Measurements from ENCODE around the gene ZNF385C. TPM values are rescaled to one million over a fixed set of nuclear protein-coding genes. Genes with fewer than 3 reads are reported as not detected.

ZNF385C gene
- total RNA-seq, 1 experiment from 2014 or later, result 1.1 TPM

DNA sequence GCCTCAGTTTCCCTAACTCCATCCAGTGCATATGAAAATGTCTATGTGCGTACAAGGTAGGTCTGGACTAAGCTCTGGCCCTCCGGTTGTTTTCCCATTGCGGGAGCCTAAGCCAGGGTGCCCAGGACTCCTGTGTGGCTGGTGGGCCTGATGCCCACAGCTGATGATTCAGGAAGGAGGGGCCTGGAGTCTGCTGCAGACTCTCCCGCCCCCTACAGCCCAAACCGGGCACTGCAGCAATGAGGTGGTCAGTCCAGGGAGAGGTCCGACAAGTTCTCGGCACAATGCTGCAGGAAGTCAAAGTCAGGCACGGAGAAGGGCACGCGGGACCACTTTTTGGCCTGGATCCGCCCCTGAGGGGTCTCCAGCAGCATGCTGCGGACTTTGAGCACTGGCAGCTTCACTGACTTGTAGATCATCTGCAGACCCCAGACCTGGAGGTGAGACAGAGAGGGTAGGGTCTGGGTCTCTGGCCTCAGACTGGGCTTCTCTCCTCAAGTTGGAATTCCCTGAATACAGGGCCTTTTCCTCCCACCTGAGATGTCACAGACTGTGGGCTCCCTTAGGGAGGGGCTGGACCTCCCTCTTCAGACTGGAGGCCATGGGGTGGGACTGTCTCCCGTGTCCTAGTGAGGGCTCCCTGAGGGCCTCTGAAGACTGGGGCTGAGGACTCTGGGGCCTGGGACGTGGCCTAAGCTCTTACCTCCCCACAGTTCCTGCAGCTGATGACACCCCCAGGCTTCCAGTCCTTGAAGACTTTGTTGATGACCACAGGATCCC, 3.4 kb upstream of the ZNF385C start (continued):
- TF ChIP-seq, protein P1, sequence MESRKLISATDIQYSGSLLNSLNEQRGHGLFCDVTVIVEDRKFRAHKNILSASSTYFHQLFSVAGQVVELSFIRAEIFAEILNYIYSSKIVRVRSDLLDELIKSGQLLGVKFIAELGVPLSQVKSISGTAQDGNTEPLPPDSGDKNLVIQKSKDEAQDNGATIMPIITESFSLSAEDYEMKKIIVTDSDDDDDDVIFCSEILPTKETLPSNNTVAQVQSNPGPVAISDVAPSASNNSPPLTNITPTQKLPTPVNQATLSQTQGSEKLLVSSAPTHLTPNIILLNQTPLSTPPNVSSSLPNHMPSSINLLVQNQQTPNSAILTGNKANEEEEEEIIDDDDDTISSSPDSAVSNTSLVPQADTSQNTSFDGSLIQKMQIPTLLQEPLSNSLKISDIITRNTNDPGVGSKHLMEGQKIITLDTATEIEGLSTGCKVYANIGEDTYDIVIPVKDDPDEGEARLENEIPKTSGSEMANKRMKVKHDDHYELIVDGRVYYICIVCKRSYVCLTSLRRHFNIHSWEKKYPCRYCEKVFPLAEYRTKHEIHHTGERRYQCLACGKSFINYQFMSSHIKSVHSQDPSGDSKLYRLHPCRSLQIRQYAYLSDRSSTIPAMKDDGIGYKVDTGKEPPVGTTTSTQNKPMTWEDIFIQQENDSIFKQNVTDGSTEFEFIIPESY (IDR thresholded peaks at IDR 0.05; ENCODE audit: extremely low read depth, insufficient replicate concordance, low read length), result no peak
- no peak for TF ChIP-seq YY1 (IDR thresholded peaks at IDR 0.05; ENCODE audit: extremely low read depth, insufficient replicate concordance, low read depth, low read length)
- no peak for TF ChIP-seq CBX3 (IDR thresholded peaks at IDR 0.05; ENCODE audit: low read depth)
- no peak for TF ChIP-seq SIN3A (IDR thresholded peaks at IDR 0.05; ENCODE audit: low read depth)
- TF ChIP-seq RAD21 (IDR thresholded peaks at IDR 0.05; ENCODE audit: low read depth), result peak; percentile 94
- TF ChIP-seq ZFX (IDR thresholded peaks at IDR 0.05), result no peak
- TF ChIP-seq CEBPB (IDR thresholded peaks at IDR 0.05; ENCODE audit: low read depth), result no peak
- no peak for TF ChIP-seq JUND (IDR thresholded peaks at IDR 0.05)
- no peak for TF ChIP-seq SRF (IDR thresholded peaks at IDR 0.05; ENCODE audit: low read depth)
- no peak for TF ChIP-seq EZH2 (IDR thresholded peaks at IDR 0.05)
- no peak for TF ChIP-seq POLR2AphosphoS5 (IDR thresholded peaks at IDR 0.05; ENCODE audit: low read depth, low read length)

DNA sequence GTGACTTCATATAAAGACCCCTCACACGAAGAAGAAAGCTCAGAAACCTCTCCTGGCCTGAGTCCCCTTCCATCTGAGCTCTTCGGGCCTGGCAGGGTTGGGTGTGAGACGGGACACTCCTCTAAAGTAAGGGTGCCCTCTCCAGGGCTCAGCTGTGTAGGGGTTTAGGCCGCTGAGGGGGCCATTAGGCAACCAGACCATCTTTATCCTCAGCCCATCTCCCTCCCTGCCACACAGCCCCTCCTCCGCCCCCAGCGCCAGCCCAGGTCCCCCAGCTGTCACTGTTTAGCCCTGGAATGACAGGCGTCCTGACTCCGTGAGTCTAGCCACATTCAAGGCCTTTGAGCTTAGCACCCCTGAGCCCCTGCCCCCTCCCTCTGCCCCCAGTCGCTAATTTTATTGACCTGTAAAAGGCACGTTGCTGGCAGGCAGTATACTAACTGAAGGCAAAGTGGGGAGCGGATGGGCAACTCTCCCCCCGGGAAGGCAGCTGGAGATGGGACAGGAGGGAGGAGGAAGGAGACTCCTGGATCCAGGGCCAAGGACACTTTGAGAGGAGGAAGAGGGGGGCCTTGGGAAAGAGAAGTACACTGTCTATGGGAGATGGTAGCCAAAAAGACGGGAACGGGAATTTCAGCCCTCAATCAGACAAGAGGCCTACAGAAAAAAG, 592 bp upstream of the ZNF385C start:
- RAD21 ChIA-PET (ENCODE audit: low non-redundant PET in 1 of 2, low total read pairs in 2 of 2, uncharacterized antibody in 2 of 2, unreplicated experiment in 2 of 2), result no interaction called here
- intact Hi-C loops (cut with micrococcal nuclease), result no loop called here
- no peaks in the 10 kb centered on the region for H4K20me1 ChIP-seq (ENCODE audit: insufficient read depth)
- TF ChIP-seq FOSL1 (IDR thresholded peaks at IDR 0.05; ENCODE audit: low read depth), result no peak
- TF ChIP-seq TCF7L2 (IDR thresholded peaks at IDR 0.05; ENCODE audit: borderline replicate concordance, extremely low read depth, insufficient read depth, insufficient read length), result no peak
- no peak for TF ChIP-seq YY1 (IDR thresholded peaks at IDR 0.05; ENCODE audit: extremely low read depth, insufficient replicate concordance, low read depth, low read length)
- no peak for TF ChIP-seq EZH2phosphoT487 (IDR thresholded peaks at IDR 0.05; ENCODE audit: borderline replicate concordance)
- no peak for TF ChIP-seq JUND (IDR thresholded peaks at IDR 0.05)
- no peak for TF ChIP-seq POLR2A (IDR thresholded peaks at IDR 0.05; ENCODE audit: borderline replicate concordance, extremely low read depth, insufficient read depth, insufficient read length)
- no peak; the same call in 1 of the 2 replicates for TF ChIP-seq RAD21 (IDR thresholded peaks at IDR 0.05; ENCODE audit: low read depth)
- TF ChIP-seq ZNF274 (IDR thresholded peaks at IDR 0.05; ENCODE audit: low read depth, low read length), result no peak
- no peak for TF ChIP-seq SIN3A (IDR thresholded peaks at IDR 0.05; ENCODE audit: low read depth)
- no peak overlapping the region for H2AFZ ChIP-seq (ENCODE audit: low read depth, low read length, poor library complexity, severe bottlenecking)
- H3K27ac ChIP-seq (ENCODE audit: low read depth, low read length), result no peak overlapping the region
- H3K4me2 ChIP-seq (ENCODE audit: low read length), result no peak overlapping the region
- BruUV-seq (replicated peaks), result no TSS peak
- DNase-seq (ENCODE audit: low read depth, low spot score) (no peak), ATAC-seq (no peak)
- no peak overlapping the region for H3K9ac ChIP-seq (ENCODE audit: low read length)
- H3K27me3 ChIP-seq (ENCODE audit: insufficient read depth, low read length), result no peaks in the 10 kb centered on the region
- H3K36me3 ChIP-seq (ENCODE audit: control insufficient read depth in 1 of 2, insufficient read depth in 2 of 2, low read length in 2 of 2), result no peaks in the 10 kb centered on the region
- H3K4me3 ChIP-seq (replicated peaks in 1 of 2; ENCODE audit: low read depth in 1 of 2, low read length in 2 of 2), result no peak overlapping the region
- no peaks in the 10 kb centered on the region for H3K9me3 ChIP-seq (ENCODE audit: control insufficient read depth in 1 of 2, insufficient read depth in 1 of 2, low read depth in 1 of 2, low read length in 2 of 2)
- POLR2A ChIA-PET, result interaction anchor here (0.8 kb wide), 1 partner anchor 8 kb away, joined by 3 read pairs; no protein-coding TSS in a partner anchor
- no peaks in the 10 kb centered on the region for H3K9me2 ChIP-seq (ENCODE audit: insufficient read depth)
- CTCF ChIA-PET, result interaction anchor here (0.8 kb wide), 1 partner anchor 31 kb away, joined by 3 read pairs; no protein-coding TSS in a partner anchor
- H3K4me1 ChIP-seq (ENCODE audit: control insufficient read depth in 1 of 2, insufficient read depth in 2 of 2, low read length in 2 of 2), result peaks cover 0 to 8% of the 10 kb centered on the region in 2 experiments; a peak in 3 of 4 replicates
- H3K79me2 ChIP-seq (ENCODE audit: insufficient read depth, low read length), result no peaks in the 10 kb centered on the region
